Measurements from ENCODE around the gene AGAP1.

Gene AGAP1

GRCh38 chr2:235461763-235462414 lies 32.0 kb upstream of the AGAP1 start:
- Histone ChIP-seq H3K4me1 (ENCODE audit: control insufficient read depth, low read length) (no peaks in the 10 kb centered on the region), H3K4me2 (ENCODE audit: low read length) (no peak overlapping the region), H3K27me3 (ENCODE audit: control insufficient read depth, low read length) (no peaks in the 10 kb centered on the region), H4K20me1 (ENCODE audit: control insufficient read depth, insufficient read depth, low read depth, low read length) (no peaks in the 10 kb centered on the region), H3F3A (ENCODE audit: control insufficient read depth, insufficient read depth) (no peaks in the 10 kb centered on the region), H3K36me3 (ENCODE audit: control insufficient read depth, low read length) (no peaks in the 10 kb centered on the region), H3K79me2 (ENCODE audit: control insufficient read depth, low read length) (no peaks in the 10 kb centered on the region), H3K9me2 (replicated peaks; ENCODE audit: control insufficient read depth, low read length) (no peaks in the 10 kb centered on the region), H3K9me3 (ENCODE audit: control insufficient read depth, insufficient read depth, low read length) (no peaks in the 10 kb centered on the region), H3K4me3 (ENCODE audit: low read length) (no peak overlapping the region), H3K27ac (ENCODE audit: low read depth, low read length) (no peak overlapping the region)
- no peak for TF ChIP-seq CTCF (IDR thresholded peaks at IDR 0.05; ENCODE audit: low read depth, low read length, poor library complexity, severe bottlenecking)
- TF ChIP-seq EZH2phosphoT487 (IDR thresholded peaks at IDR 0.05; ENCODE audit: borderline replicate concordance, low read length), result no peak

GRCh38 chr2:235462415-235462790 lies 31.4 kb upstream of the AGAP1 start:
- no peak overlapping the region for H3K4me2 ChIP-seq (ENCODE audit: low read length)
- H3K4me1 ChIP-seq (ENCODE audit: control insufficient read depth, low read length), result no peaks in the 10 kb centered on the region
- H3K9me3 ChIP-seq (ENCODE audit: control insufficient read depth, insufficient read depth, low read length), result no peaks in the 10 kb centered on the region
- no peaks in the 10 kb centered on the region for H3K27me3 ChIP-seq (ENCODE audit: control insufficient read depth, low read length)
- H3K36me3 ChIP-seq (ENCODE audit: control insufficient read depth, low read length), result no peaks in the 10 kb centered on the region
- no peaks in the 10 kb centered on the region for H3K9me2 ChIP-seq (replicated peaks; ENCODE audit: control insufficient read depth, low read length)
- no peak overlapping the region for H3K4me3 ChIP-seq (ENCODE audit: low read length)
- TF ChIP-seq CTCF (IDR thresholded peaks at IDR 0.05; ENCODE audit: low read depth, low read length, poor library complexity, severe bottlenecking), result no peak
- no peak for TF ChIP-seq EZH2phosphoT487 (IDR thresholded peaks at IDR 0.05; ENCODE audit: borderline replicate concordance, low read length)
- H3K27ac ChIP-seq (ENCODE audit: low read depth, low read length), result no peak overlapping the region
- no peaks in the 10 kb centered on the region for H4K20me1 ChIP-seq (ENCODE audit: control insufficient read depth, insufficient read depth, low read depth, low read length)
- no peaks in the 10 kb centered on the region for H3K79me2 ChIP-seq (ENCODE audit: control insufficient read depth, low read length)
- no peaks in the 10 kb centered on the region for H3F3A ChIP-seq (ENCODE audit: control insufficient read depth, insufficient read depth)

GRCh38 chr2:235463893-235464292 lies 29.9 kb upstream of the AGAP1 start:
- H3F3A ChIP-seq (ENCODE audit: control insufficient read depth, insufficient read depth), result no peaks in the 10 kb centered on the region
- no peak overlapping the region for H3K27ac ChIP-seq (ENCODE audit: low read depth, low read length)
- no peaks in the 10 kb centered on the region for H3K9me3 ChIP-seq (ENCODE audit: control insufficient read depth, insufficient read depth, low read length)

More at GRCh38 chr2:235463893-235464292, 29.9 kb upstream of the AGAP1 start:
- Histone ChIP-seq H3K27me3 (ENCODE audit: control insufficient read depth, low read length) (no peaks in the 10 kb centered on the region), H3K9me2 (replicated peaks; ENCODE audit: control insufficient read depth, low read length) (no peaks in the 10 kb centered on the region), H3K79me2 (ENCODE audit: control insufficient read depth, low read length) (no peaks in the 10 kb centered on the region), H3K4me2 (ENCODE audit: low read length) (no peak overlapping the region), H4K20me1 (ENCODE audit: control insufficient read depth, insufficient read depth, low read depth, low read length) (no peaks in the 10 kb centered on the region), H3K36me3 (ENCODE audit: control insufficient read depth, low read length) (no peaks in the 10 kb centered on the region), H3K4me3 (ENCODE audit: low read length) (no peak overlapping the region), H3K4me1 (ENCODE audit: control insufficient read depth, low read length) (no peaks in the 10 kb centered on the region)
- TF ChIP-seq CTCF (IDR thresholded peaks at IDR 0.05; ENCODE audit: low read depth, low read length, poor library complexity, severe bottlenecking) (no peak), EZH2phosphoT487 (IDR thresholded peaks at IDR 0.05; ENCODE audit: borderline replicate concordance, low read length) (no peak)

Data from DOHH2 (cell line).